GM12878 (cell line): ENCODE measurements around the gene COPG2.

Source experiments
- ASH2L ChIP-seq: fragments of 300-600, 200-600 bp; sonication (generic); IDR thresholded peaks from 2 replicates; pipeline ENCODE4 v1.6.1; 2017; ENCODE audit warnings: low read depth, mild to moderate bottlenecking, borderline replicate concordance
- BCL11A ChIP-seq: IDR thresholded peaks from 2 replicates; pipeline ENCODE4 v1.6.1; 2011; ENCODE audit warnings: low read depth, low read length
- ESRRA ChIP-seq: IDR thresholded peaks from 2 replicates; pipeline ENCODE4 v1.6.1; 2012; ENCODE audit warnings: mild to moderate bottlenecking, low read length, improper control_type of control experiment
- PBX3 ChIP-seq: IDR thresholded peaks from 2 replicates; pipeline ENCODE4 v1.6.1; 2011; ENCODE audit warnings: mild to moderate bottlenecking, low read depth, low read length, moderate library complexity; ENCODE audit not compliant: insufficient replicate concordance
- POLR2A ChIP-seq: IDR thresholded peaks from 2 replicates; pipeline ENCODE4 v1.6.1; 2011; ENCODE audit warnings: low read depth, mild to moderate bottlenecking, low read length
- POLR2AphosphoS5 ChIP-seq: IDR thresholded peaks from 2 replicates; pipeline ENCODE4 v1.6.1; 2011; ENCODE audit warnings: mild to moderate bottlenecking, low read length, inconsistent platforms
- RCOR1 ChIP-seq: conservative IDR thresholded peaks from 2 replicates; pipeline ENCODE4 v1.6.1; 2012; ENCODE audit warnings: low read depth, low read length, improper control_type of control experiment
- SREBF2 ChIP-seq: IDR thresholded peaks from 2 replicates; pipeline ENCODE4 v1.6.1; 2012; ENCODE audit warnings: mild to moderate bottlenecking, low read length
- ZNF217 ChIP-seq: fragments of 450-650 bp; IDR thresholded peaks from 2 replicates; pipeline ENCODE4 v1.6.1; 2017; ENCODE audit warnings: antibody characterized with exemption, mild to moderate bottlenecking
- TF ChIP-seq, protein P1 (sequence below): fragments of 450-650 bp; IDR thresholded peaks from 2 replicates; pipeline ENCODE4 v1.6.1; 2017; ENCODE audit warnings: mild to moderate bottlenecking, low read depth, inconsistent platforms; ENCODE audit not compliant: poor library complexity, severe bottlenecking
- TF ChIP-seq, protein P2 (sequence below): fragments of 450-650 bp; IDR thresholded peaks from 2 replicates; pipeline ENCODE4 v1.6.1; 2014; ENCODE audit warnings: mild to moderate bottlenecking
- TF ChIP-seq, protein P3 (sequence below), 3 experiments: IDR thresholded peaks in 2 of 3; conservative IDR thresholded peaks in 1 of 3; 2 replicates each; pipeline ENCODE4 v1.5.1; 2011; ENCODE audit warnings: low read depth in 3 of 3, low read length in 3 of 3, mild to moderate bottlenecking in 3 of 3, control low read depth in 2 of 3, moderate library complexity in 2 of 3, inconsistent platforms in 1 of 3, mixed read lengths in 1 of 3; ENCODE audit not compliant: control insufficient read depth in 2 of 3, insufficient read depth in 1 of 3; ENCODE audit errors: extremely low read depth in 1 of 3

GRCh38 chr7:130479716-130480400 is 188.7 kb downstream of the COPG2 start:
- TF ChIP-seq, protein P1, sequence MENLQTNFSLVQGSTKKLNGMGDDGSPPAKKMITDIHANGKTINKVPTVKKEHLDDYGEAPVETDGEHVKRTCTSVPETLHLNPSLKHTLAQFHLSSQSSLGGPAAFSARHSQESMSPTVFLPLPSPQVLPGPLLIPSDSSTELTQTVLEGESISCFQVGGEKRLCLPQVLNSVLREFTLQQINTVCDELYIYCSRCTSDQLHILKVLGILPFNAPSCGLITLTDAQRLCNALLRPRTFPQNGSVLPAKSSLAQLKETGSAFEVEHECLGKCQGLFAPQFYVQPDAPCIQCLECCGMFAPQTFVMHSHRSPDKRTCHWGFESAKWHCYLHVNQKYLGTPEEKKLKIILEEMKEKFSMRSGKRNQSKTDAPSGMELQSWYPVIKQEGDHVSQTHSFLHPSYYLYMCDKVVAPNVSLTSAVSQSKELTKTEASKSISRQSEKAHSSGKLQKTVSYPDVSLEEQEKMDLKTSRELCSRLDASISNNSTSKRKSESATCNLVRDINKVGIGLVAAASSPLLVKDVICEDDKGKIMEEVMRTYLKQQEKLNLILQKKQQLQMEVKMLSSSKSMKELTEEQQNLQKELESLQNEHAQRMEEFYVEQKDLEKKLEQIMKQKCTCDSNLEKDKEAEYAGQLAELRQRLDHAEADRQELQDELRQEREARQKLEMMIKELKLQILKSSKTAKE = no peak
- TF ChIP-seq RCOR1 (no peak), ESRRA (no peak), ZNF217 (no peak), ASH2L (no peak), SREBF2 (no peak), PBX3 (no peak), BCL11A (no peak), POLR2AphosphoS5 (no peak), POLR2A (no peak)
- TF ChIP-seq, protein P2, sequence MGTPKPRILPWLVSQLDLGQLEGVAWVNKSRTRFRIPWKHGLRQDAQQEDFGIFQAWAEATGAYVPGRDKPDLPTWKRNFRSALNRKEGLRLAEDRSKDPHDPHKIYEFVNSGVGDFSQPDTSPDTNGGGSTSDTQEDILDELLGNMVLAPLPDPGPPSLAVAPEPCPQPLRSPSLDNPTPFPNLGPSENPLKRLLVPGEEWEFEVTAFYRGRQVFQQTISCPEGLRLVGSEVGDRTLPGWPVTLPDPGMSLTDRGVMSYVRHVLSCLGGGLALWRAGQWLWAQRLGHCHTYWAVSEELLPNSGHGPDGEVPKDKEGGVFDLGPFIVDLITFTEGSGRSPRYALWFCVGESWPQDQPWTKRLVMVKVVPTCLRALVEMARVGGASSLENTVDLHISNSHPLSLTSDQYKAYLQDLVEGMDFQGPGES = no peak
- TF ChIP-seq, protein P3, sequence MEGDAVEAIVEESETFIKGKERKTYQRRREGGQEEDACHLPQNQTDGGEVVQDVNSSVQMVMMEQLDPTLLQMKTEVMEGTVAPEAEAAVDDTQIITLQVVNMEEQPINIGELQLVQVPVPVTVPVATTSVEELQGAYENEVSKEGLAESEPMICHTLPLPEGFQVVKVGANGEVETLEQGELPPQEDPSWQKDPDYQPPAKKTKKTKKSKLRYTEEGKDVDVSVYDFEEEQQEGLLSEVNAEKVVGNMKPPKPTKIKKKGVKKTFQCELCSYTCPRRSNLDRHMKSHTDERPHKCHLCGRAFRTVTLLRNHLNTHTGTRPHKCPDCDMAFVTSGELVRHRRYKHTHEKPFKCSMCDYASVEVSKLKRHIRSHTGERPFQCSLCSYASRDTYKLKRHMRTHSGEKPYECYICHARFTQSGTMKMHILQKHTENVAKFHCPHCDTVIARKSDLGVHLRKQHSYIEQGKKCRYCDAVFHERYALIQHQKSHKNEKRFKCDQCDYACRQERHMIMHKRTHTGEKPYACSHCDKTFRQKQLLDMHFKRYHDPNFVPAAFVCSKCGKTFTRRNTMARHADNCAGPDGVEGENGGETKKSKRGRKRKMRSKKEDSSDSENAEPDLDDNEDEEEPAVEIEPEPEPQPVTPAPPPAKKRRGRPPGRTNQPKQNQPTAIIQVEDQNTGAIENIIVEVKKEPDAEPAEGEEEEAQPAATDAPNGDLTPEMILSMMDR (IDR thresholded peaks at IDR 0.05 in 2 of 3, conservative IDR thresholded peaks at IDR 0.05 in 1 of 3; ENCODE audit: control insufficient read depth in 2 of 3, extremely low read depth in 1 of 3, insufficient read depth in 1 of 3, low read depth in 3 of 3, low read length in 3 of 3) = no peak
